Neutrophil (primary cell): ENCODE measurements around the gene TMPRSS4.

ENCODE experiments used
- H3K27ac ChIP-seq: fragments of 200-600 bp; sonication (generic); 2 replicates; pipeline ENCODE4 v1.5.1; 2016; ENCODE audit warnings: mild to moderate bottlenecking, moderate library complexity
- H3K27me3 ChIP-seq: fragments of 200-600 bp; sonication (generic); 2 replicates; pipeline ENCODE4 v1.6.0; 2016; ENCODE audit warnings: mild to moderate bottlenecking
- H3K36me3 ChIP-seq: fragments of 200-600 bp; sonication (generic); 2 replicates; pipeline ENCODE4 v1.5.1; 2017
- H3K4me1 ChIP-seq, 2 experiments: fragments of 200-600 bp in 1 of 2; sonication (generic) in 1 of 2; 1 replicate in 1 of 2; 2 replicates in 1 of 2; pipeline versions ENCODE4 v1.5.1 to v1.6.1; 2013 to 2016; ENCODE audit warnings: low read depth in 1 of 2, low read length in 1 of 2, mild to moderate bottlenecking in 1 of 2, moderate library complexity in 1 of 2; ENCODE audit not compliant: control insufficient read depth in 1 of 2, insufficient read depth in 1 of 2
- H3K4me3 ChIP-seq, 2 experiments: fragments of 200-600 bp in 1 of 2; sonication (generic) in 1 of 2; 1 replicate in 1 of 2; 2 replicates in 1 of 2; pipeline ENCODE4 v1.5.1; 2013 to 2016; ENCODE audit warnings: low read depth in 1 of 2, low read length in 1 of 2, mild to moderate bottlenecking in 1 of 2, moderate library complexity in 1 of 2
- H3K9me3 ChIP-seq: fragments of 200-600 bp; sonication (generic); 2 replicates; pipeline ENCODE4 v1.5.1; 2016
- CTCF ChIP-seq: fragments of 200-600 bp; sonication (generic); IDR thresholded peaks from 2 replicates; pipeline ENCODE4 v1.5.1; 2016; ENCODE audit warnings: antibody characterized with exemption

Gene TMPRSS4

DNA sequence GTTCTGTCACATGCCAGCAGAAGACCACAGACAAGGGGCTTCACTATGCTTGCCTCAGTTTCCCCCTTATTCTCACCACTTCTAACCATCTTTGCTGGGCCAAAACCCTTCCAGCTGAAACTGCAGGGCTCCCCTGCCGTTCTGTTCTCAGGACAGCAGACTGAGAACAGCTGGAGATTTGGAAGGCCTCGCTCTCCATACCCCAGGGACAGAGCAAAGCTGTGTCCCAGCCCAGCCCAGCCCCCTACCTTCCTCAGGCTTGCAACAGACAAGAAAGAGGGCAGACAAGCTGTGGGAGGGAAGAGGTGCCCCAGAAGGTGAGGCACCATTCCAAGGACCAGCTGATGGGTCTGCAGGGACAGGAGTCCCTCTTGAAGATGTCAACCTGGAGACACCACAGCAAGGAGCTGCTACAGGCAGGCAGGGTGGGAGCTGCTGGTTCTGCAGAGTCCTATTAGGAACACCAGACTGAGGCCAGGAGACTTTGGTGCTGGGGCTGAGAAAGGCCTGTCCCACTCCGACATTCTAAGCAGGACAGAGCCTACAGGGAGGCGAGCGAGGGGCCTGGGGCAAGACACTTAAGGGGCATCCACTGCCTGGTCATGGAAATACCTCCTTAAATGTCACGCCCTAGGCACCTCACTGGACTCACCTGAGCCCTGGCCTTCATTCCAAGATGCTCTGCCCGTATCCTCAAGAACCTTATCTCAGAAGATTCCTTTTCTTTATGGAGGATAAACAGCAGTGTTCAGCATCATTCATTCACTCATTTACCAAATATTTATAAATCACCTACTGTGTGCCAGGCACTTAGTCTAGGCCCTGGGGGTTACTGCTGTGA is 92.6 kb downstream of the TMPRSS4 start:
- Histone ChIP-seq H3K4me3 (no peak overlapping the region), H3K27me3 (peaks cover 28% of the 10 kb centered on the region), H3K36me3 (no peaks in the 10 kb centered on the region), H3K4me1 (peaks cover 2 to 11% of the 10 kb centered on the region in 2 experiments), H3K9me3 (no peaks in the 10 kb centered on the region), H3K27ac (no peak overlapping the region)
- no peak for TF ChIP-seq CTCF

- peaks cover 9 to 18% of the 10 kb centered on the region in 2 experiments for H3K4me1 ChIP-seq
- no peak overlapping the region for H3K4me3 ChIP-seq
- no peaks in the 10 kb centered on the region for H3K36me3 ChIP-seq
- no peak for TF ChIP-seq CTCF
- H3K9me3 ChIP-seq = no peaks in the 10 kb centered on the region
- peaks cover 28% of the 10 kb centered on the region for H3K27me3 ChIP-seq
- no peak overlapping the region for H3K27ac ChIP-seq
Observed at GRCh38 chr11:118170231-118170630, 93.4 kb downstream of the TMPRSS4 start.

DNA sequence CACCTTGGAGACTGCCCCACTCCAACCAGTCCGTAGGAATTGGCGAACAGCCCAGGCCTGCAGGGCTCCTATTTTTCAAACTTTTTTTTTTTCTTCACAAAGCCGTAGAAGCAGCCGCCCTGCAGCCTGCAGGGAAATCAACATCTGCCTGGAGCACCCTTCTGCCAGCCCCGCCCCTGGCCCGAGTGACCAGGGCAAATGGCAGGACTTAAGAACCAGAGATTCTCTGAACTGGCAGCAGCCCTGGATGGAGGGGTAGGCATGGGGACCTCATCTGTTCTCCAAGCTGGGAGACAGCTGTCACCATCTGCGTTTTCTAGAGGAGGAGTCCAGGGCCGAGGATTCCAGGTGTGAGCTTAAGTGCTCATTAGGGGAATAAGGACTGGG is 94.0 kb downstream of the TMPRSS4 start:
- Histone ChIP-seq H3K27ac (no peak overlapping the region), H3K36me3 (no peaks in the 10 kb centered on the region), H3K9me3 (no peaks in the 10 kb centered on the region), H3K4me3 (no peak overlapping the region), H3K4me1 (peaks cover 12 to 24% of the 10 kb centered on the region in 2 experiments), H3K27me3 (peaks cover 30% of the 10 kb centered on the region)
- TF ChIP-seq CTCF = no peak
